Middle frontal gyrus (tissue), 1 donor: ENCODE measurements around the gene ZBTB16.

Experiments used
- DNase-seq: peaks from one replicate; pipeline ENCODE4 v3.0.0-alpha.2; 2015; ENCODE audit warnings: low spot score; ENCODE audit errors: extremely low spot score

Gene ZBTB16

GRCh38 chr11:114106047-114106446, 46.5 kb downstream of the ZBTB16 start:
- no peak for DNase-seq

- no peak for DNase-seq
These were observed 47.5 kb downstream of the ZBTB16 start for GRCh38 chr11:114106986-114107385.

GRCh38 chr11:114108501-114109205, 49.1 kb downstream of the ZBTB16 start:
- no peak for DNase-seq

- DNase-seq = no peak
These were observed 49.9 kb downstream of the ZBTB16 start for GRCh38 chr11:114109206-114110090.

GRCh38 chr11:114110123-114110522, 50.6 kb downstream of the ZBTB16 start:
- DNase-seq = no peak

GRCh38 chr11:114110952-114111947, 51.7 kb downstream of the ZBTB16 start:
- no peak for DNase-seq

GRCh38 chr11:114115451-114115928, 56.0 kb downstream of the ZBTB16 start:
- no peak for DNase-seq

GRCh38 chr11:114116357-114116756, 56.8 kb downstream of the ZBTB16 start:
- no peak for DNase-seq

GRCh38 chr11:114116800-114117199, 57.3 kb downstream of the ZBTB16 start:
- no peak for DNase-seq

- DNase-seq = no peak
These were observed 61.1 kb downstream of the ZBTB16 start for GRCh38 chr11:114120606-114121005.

GRCh38 chr11:114121138-114121537, 61.6 kb downstream of the ZBTB16 start:
- DNase-seq = no peak

- peak; percentile 50 for DNase-seq
These were observed 62.4 kb downstream of the ZBTB16 start for GRCh38 chr11:114121804-114122504.

GRCh38 chr11:114122686-114123085, 63.2 kb downstream of the ZBTB16 start:
- no peak for DNase-seq

- no peak for DNase-seq
These were observed 64.3 kb downstream of the ZBTB16 start for GRCh38 chr11:114123692-114124330.

- DNase-seq = no peak
These were observed 65.2 kb downstream of the ZBTB16 start for GRCh38 chr11:114124601-114125144.

GRCh38 chr11:114125531-114125930, 66.0 kb downstream of the ZBTB16 start:
- no peak for DNase-seq

GRCh38 chr11:114125959-114126358, 66.4 kb downstream of the ZBTB16 start:
- no peak for DNase-seq

GRCh38 chr11:114128399-114128798, 68.9 kb downstream of the ZBTB16 start:
- no peak for DNase-seq

GRCh38 chr11:114129142-114129541, 69.6 kb downstream of the ZBTB16 start:
- no peak for DNase-seq

- DNase-seq = no peak
These were observed 70.2 kb downstream of the ZBTB16 start for GRCh38 chr11:114129699-114130098.
